ENCODE data around the gene SPTBN1.

DNA sequence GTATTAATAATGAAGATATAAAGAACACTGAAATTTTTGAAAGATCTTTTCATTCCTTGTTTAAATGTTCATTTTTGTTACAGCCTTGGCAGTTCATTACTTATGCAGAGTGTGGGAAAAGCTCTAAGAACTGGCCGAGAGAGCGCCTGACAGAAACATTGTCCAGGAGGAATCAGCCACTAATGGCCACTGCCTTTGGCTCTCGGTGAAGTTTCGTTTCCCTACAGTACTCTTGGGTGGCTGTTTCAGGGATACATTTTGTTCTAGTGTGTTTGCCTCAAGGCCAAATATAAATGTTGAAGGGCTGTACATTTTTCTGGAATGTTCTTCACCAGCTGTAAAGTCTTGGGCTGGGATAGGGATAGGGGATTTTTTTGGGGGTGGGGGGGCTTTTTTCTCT is 10.7 kb downstream of the SPTBN1 start:
- no peak for TF ChIP-seq EZH2 (IDR thresholded peaks at IDR 0.05; ENCODE audit: low read length, unreplicated experiment)
- TF ChIP-seq, protein P1, sequence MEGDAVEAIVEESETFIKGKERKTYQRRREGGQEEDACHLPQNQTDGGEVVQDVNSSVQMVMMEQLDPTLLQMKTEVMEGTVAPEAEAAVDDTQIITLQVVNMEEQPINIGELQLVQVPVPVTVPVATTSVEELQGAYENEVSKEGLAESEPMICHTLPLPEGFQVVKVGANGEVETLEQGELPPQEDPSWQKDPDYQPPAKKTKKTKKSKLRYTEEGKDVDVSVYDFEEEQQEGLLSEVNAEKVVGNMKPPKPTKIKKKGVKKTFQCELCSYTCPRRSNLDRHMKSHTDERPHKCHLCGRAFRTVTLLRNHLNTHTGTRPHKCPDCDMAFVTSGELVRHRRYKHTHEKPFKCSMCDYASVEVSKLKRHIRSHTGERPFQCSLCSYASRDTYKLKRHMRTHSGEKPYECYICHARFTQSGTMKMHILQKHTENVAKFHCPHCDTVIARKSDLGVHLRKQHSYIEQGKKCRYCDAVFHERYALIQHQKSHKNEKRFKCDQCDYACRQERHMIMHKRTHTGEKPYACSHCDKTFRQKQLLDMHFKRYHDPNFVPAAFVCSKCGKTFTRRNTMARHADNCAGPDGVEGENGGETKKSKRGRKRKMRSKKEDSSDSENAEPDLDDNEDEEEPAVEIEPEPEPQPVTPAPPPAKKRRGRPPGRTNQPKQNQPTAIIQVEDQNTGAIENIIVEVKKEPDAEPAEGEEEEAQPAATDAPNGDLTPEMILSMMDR (conservative IDR thresholded peaks at IDR 0.05; ENCODE audit: low read depth, low read length): no peak

Data from PC-3 (cell line).